Measurements from ENCODE around the gene ATP9B. TPM values are rescaled to one million over a fixed set of nuclear protein-coding genes. Genes with fewer than 3 reads are reported as not detected.

ATP9B gene
- total RNA-seq, 1 donor from 2014 or later = 48.6 TPM

DNA sequence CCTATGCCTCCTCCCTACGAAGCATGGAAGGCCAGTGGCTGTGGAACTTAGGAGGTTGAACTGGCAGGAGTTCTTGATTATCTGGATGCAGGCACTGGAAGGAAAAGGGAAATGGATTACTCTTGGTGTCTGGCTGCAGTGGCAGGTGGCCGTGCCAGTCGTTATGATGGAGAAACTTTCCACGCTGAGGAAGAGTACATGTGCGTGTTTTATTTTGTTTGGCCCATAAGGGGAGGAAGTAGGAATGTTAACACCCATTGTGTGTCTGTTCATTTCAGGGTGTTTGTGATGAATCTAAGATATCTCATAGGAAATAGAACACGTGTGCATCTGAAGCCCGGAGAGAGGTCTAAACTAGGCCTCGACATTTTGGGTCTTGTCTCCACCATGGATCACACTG is 203.7 kb downstream of the ATP9B start:
- no peaks in the 10 kb centered on the region for H3K9me3 ChIP-seq
- H3K4me1 ChIP-seq = no peaks in the 10 kb centered on the region
- TF ChIP-seq, protein P1, sequence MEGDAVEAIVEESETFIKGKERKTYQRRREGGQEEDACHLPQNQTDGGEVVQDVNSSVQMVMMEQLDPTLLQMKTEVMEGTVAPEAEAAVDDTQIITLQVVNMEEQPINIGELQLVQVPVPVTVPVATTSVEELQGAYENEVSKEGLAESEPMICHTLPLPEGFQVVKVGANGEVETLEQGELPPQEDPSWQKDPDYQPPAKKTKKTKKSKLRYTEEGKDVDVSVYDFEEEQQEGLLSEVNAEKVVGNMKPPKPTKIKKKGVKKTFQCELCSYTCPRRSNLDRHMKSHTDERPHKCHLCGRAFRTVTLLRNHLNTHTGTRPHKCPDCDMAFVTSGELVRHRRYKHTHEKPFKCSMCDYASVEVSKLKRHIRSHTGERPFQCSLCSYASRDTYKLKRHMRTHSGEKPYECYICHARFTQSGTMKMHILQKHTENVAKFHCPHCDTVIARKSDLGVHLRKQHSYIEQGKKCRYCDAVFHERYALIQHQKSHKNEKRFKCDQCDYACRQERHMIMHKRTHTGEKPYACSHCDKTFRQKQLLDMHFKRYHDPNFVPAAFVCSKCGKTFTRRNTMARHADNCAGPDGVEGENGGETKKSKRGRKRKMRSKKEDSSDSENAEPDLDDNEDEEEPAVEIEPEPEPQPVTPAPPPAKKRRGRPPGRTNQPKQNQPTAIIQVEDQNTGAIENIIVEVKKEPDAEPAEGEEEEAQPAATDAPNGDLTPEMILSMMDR (IDR thresholded peaks at IDR 0.05) = no peak
- H3K27me3 ChIP-seq (ENCODE audit: low read depth) = no peaks in the 10 kb centered on the region
- ATAC-seq (no peak), DNase-seq (no peak)
- no peak overlapping the region for H3K27ac ChIP-seq
- no peak overlapping the region for H3K4me3 ChIP-seq
- intact Hi-C loops (cut with DNase I) = no loop called here
- H3K36me3 ChIP-seq = peaks cover 10% of the 10 kb centered on the region

- ATAC-seq (no peak), DNase-seq (no peak)
- Histone ChIP-seq H3K4me3 (no peak overlapping the region), H3K9me3 (no peaks in the 10 kb centered on the region), H3K36me3 (peaks cover 26% of the 10 kb centered on the region), H3K27ac (no peak overlapping the region), H3K4me1 (no peaks in the 10 kb centered on the region), H3K27me3 (ENCODE audit: low read depth) (no peaks in the 10 kb centered on the region)
- TF ChIP-seq, protein P1 (IDR thresholded peaks at IDR 0.05) = no peak
- intact Hi-C loops (cut with DNase I) = no loop called here
Measured at GRCh38 chr18:79274823-79275222, 205.6 kb downstream of the ATP9B start.

DNA sequence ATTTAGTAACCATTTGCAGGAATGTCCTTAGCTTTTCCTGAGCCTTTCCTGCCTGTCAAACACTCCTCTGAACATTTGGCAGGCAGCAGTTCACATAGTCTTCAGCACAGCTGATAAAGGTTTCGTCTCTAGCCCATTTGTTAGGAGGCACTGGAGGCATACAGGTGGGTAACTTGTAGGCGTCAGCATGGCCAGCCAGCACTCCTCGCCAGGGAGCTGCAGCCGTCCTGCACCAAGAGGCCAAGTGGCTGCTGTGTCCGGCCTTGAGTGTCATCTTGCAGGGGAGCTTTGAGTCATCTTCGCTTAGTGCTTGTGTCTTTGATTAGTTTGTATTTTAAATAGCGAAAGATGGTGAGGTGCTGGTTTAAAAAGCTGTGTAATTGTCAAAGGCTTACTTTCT is 206.3 kb downstream of the ATP9B start:
- no peak for DNase-seq
- Histone ChIP-seq H3K27ac (no peak overlapping the region), H3K9me3 (no peaks in the 10 kb centered on the region), H3K4me3 (no peak overlapping the region), H3K36me3 (peaks cover 26% of the 10 kb centered on the region), H3K4me1 (no peaks in the 10 kb centered on the region), H3K27me3 (ENCODE audit: low read depth) (no peaks in the 10 kb centered on the region)
- TF ChIP-seq, protein P1 (IDR thresholded peaks at IDR 0.05) = no peak
- no peak for ATAC-seq
- intact Hi-C loops (cut with DNase I) = no loop called here

GRCh38 chr18:79275992-79276391 is 206.8 kb downstream of the ATP9B start:
- Histone ChIP-seq H3K9me3 (no peaks in the 10 kb centered on the region), H3K27ac (no peak overlapping the region), H3K4me1 (no peaks in the 10 kb centered on the region), H3K36me3 (peaks cover 32% of the 10 kb centered on the region), H3K4me3 (no peak overlapping the region), H3K27me3 (ENCODE audit: low read depth) (no peaks in the 10 kb centered on the region)
- no peak for DNase-seq
- ATAC-seq = no peak
- TF ChIP-seq, protein P1 (IDR thresholded peaks at IDR 0.05) = no peak
- intact Hi-C loops (cut with DNase I) = no loop called here

GRCh38 chr18:79278896-79279295 is 209.7 kb downstream of the ATP9B start:
- Histone ChIP-seq H3K4me1 (no peaks in the 10 kb centered on the region), H3K36me3 (peaks cover 33% of the 10 kb centered on the region), H3K27ac (no peak overlapping the region), H3K27me3 (ENCODE audit: low read depth) (no peaks in the 10 kb centered on the region), H3K4me3 (no peak overlapping the region), H3K9me3 (no peaks in the 10 kb centered on the region)
- intact Hi-C loops (cut with DNase I) = no loop called here
- TF ChIP-seq, protein P1 (IDR thresholded peaks at IDR 0.05) = no peak
- no peak for DNase-seq
- ATAC-seq = no peak
